Mesenchymal stem cell (in vitro differentiated cells and primary cell): Measurements from ENCODE around the gene INPP5F.

ENCODE experiments used
- DNase-seq: peaks from one replicate; pipeline ENCODE4 v3.0.0-alpha.2; 2013
- H2AFZ ChIP-seq: one replicate; pipeline ENCODE4 v1.6.1; 2013; ENCODE audit warnings: low read depth, mild to moderate bottlenecking, control low read depth, inconsistent platforms, low read length, moderate library complexity
- H2AK5ac ChIP-seq: 2 replicates; pipeline ENCODE4 v1.6.1; 2013; ENCODE audit warnings: low read length, moderate library complexity, mild to moderate bottlenecking, inconsistent platforms; ENCODE audit not compliant: severe bottlenecking
- H2BK120ac ChIP-seq: one replicate; pipeline ENCODE4 v1.6.1; 2013; ENCODE audit warnings: low read depth, mild to moderate bottlenecking, inconsistent platforms, low read length, moderate library complexity
- H2BK12ac ChIP-seq, 2 experiments: one replicate each; pipeline ENCODE4 v1.6.1; 2013; ENCODE audit warnings: inconsistent platforms in 2 of 2, low read length in 2 of 2, mild to moderate bottlenecking in 2 of 2, moderate library complexity in 2 of 2, control low read depth in 1 of 2
- H2BK15ac ChIP-seq: one replicate; pipeline ENCODE4 v1.6.1; 2013; ENCODE audit warnings: mild to moderate bottlenecking, low read depth, inconsistent platforms; ENCODE audit not compliant: poor library complexity, severe bottlenecking
- H2BK5ac ChIP-seq: 2 replicates; pipeline ENCODE4 v1.6.1; 2013; ENCODE audit warnings: low read depth, mild to moderate bottlenecking, low read length, control low read depth, inconsistent platforms; ENCODE audit not compliant: poor library complexity, severe bottlenecking
- H3K14ac ChIP-seq, 2 experiments: one replicate each; pipeline ENCODE4 v1.6.1; 2013; ENCODE audit warnings: inconsistent platforms in 2 of 2, low read length in 2 of 2, control low read depth in 1 of 2, mild to moderate bottlenecking in 1 of 2, moderate library complexity in 1 of 2
- H3K18ac ChIP-seq, 2 experiments: one replicate each; pipeline ENCODE4 v1.6.1; 2013; ENCODE audit warnings: inconsistent platforms in 2 of 2, low read length in 2 of 2, control low read depth in 1 of 2, low read depth in 1 of 2, mild to moderate bottlenecking in 1 of 2
- H3K23ac ChIP-seq, 2 experiments: one replicate each; pipeline ENCODE4 v1.6.1; 2013; ENCODE audit warnings: inconsistent platforms in 2 of 2, low read length in 2 of 2, mild to moderate bottlenecking in 2 of 2, moderate library complexity in 2 of 2, control low read depth in 1 of 2
- H3K27ac ChIP-seq: 2 replicates; pipeline ENCODE4 v1.5.1; 2013; ENCODE audit warnings: mild to moderate bottlenecking, moderate library complexity, low read length, control low read depth, inconsistent platforms; ENCODE audit not compliant: poor library complexity, severe bottlenecking
- H3K27me3 ChIP-seq, 2 experiments: 2 replicates each; pipeline versions ENCODE4 v1.6.1 to v1.7.0; 2013; ENCODE audit warnings: low read length in 2 of 2, mild to moderate bottlenecking in 2 of 2, moderate library complexity in 2 of 2, control low read depth in 1 of 2, inconsistent platforms in 1 of 2; ENCODE audit not compliant: control insufficient read depth in 1 of 2, insufficient read depth in 1 of 2
- H3K36me3 ChIP-seq, 2 experiments: 2 replicates each; pipeline versions ENCODE4 v1.6.1 to v1.7.0; 2013; ENCODE audit warnings: low read length in 2 of 2, control low read depth in 1 of 2, inconsistent platforms in 1 of 2, low read depth in 1 of 2, mild to moderate bottlenecking in 1 of 2; ENCODE audit not compliant: insufficient read depth in 2 of 2, control insufficient read depth in 1 of 2
- H3K4ac ChIP-seq, 2 experiments: one replicate each; pipeline ENCODE4 v1.6.1; 2013; ENCODE audit warnings: inconsistent platforms in 2 of 2, low read length in 2 of 2, mild to moderate bottlenecking in 2 of 2, moderate library complexity in 2 of 2, control low read depth in 1 of 2, low read depth in 1 of 2
- H3K4me1 ChIP-seq: 2 replicates; pipeline ENCODE4 v1.6.1; 2013; ENCODE audit warnings: low read depth, low read length, control low read depth; ENCODE audit not compliant: control insufficient read depth, insufficient read depth
- H3K4me2 ChIP-seq: 2 replicates; pipeline ENCODE4 v1.6.1; 2013; ENCODE audit warnings: low read length, mild to moderate bottlenecking, inconsistent platforms; ENCODE audit not compliant: poor library complexity, severe bottlenecking
- H3K4me3 ChIP-seq, 2 experiments: 2 replicates each; pipeline versions ENCODE4 v1.5.1 to v1.7.0; 2013; ENCODE audit warnings: low read length in 2 of 2, mild to moderate bottlenecking in 2 of 2, control low read depth in 1 of 2, low read depth in 1 of 2; ENCODE audit not compliant: insufficient read depth in 1 of 2
- H3K79me1 ChIP-seq: replicated peaks from 2 replicates; pipeline ENCODE4 v1.6.1; 2013; ENCODE audit warnings: mild to moderate bottlenecking, control low read depth, low read length, inconsistent platforms; ENCODE audit not compliant: poor library complexity, severe bottlenecking
- H3K9ac ChIP-seq: 2 replicates; pipeline ENCODE4 v1.7.0; 2013; ENCODE audit warnings: mild to moderate bottlenecking, low read length, moderate library complexity
- H3K9me3 ChIP-seq: 2 replicates; pipeline ENCODE4 v1.7.0; 2013; ENCODE audit warnings: mild to moderate bottlenecking, low read length; ENCODE audit not compliant: control insufficient read depth
- H4K8ac ChIP-seq: one replicate; pipeline ENCODE4 v1.6.1; 2013; ENCODE audit warnings: inconsistent platforms, mild to moderate bottlenecking, low read length, moderate library complexity
- H4K91ac ChIP-seq: one replicate; pipeline ENCODE4 v1.6.1; 2013; ENCODE audit warnings: mild to moderate bottlenecking, low read length, inconsistent platforms
- WGBS: methylation state at CpG from one replicate; pipeline ENCODE4 v1.1.7; 2013; ENCODE audit warnings: mixed read lengths; 5-methylcytosine and 5-hydroxymethylcytosine counted together

INPP5F gene

GRCh38 chr10:119723161-119723560 is 2.7 kb upstream of the INPP5F start:
- Histone ChIP-seq H3K27me3 (no peaks in the 10 kb centered on the region), H3K27ac (no peak overlapping the region), H2AFZ (no peak overlapping the region), H3K36me3 (no peaks in the 10 kb centered on the region), H2BK15ac (no peak overlapping the region), H2BK12ac (no peak overlapping the region), H2BK120ac (no peak overlapping the region), H4K91ac (no peak overlapping the region), H3K4me3 (no peak overlapping the region), H2BK5ac (no peak overlapping the region), H3K9ac (no peak overlapping the region), H3K9me3 (no peaks in the 10 kb centered on the region), H3K18ac (no peak overlapping the region), H3K4me1 (peaks cover 16% of the 10 kb centered on the region), H3K4me2 (no peak overlapping the region), H4K8ac (no peak overlapping the region), H3K4ac (no peak overlapping the region), H2AK5ac (no peak overlapping the region), H3K14ac (no peak overlapping the region), H3K79me1 (peaks cover 9% of the 10 kb centered on the region), H3K23ac (no peak overlapping the region)
- DNase-seq = no peak
- 85% methylated on average over 2 of the region's 2 CpGs for WGBS

GRCh38 chr10:119723624-119724023 is 2.2 kb upstream of the INPP5F start:
- Histone ChIP-seq H3K36me3 (no peaks in the 10 kb centered on the region), H3K4me1 (peaks cover 16% of the 10 kb centered on the region), H4K8ac (no peak overlapping the region), H3K4me3 (no peak overlapping the region), H3K23ac (peak overlapping the region in 1 of 2 experiments; percentile 79), H3K9ac (no peak overlapping the region), H3K9me3 (no peaks in the 10 kb centered on the region), H2BK15ac (no peak overlapping the region), H3K27me3 (no peaks in the 10 kb centered on the region), H3K14ac (no peak overlapping the region), H4K91ac (no peak overlapping the region), H2BK12ac (no peak overlapping the region), H2BK120ac (no peak overlapping the region), H2AFZ (peak overlapping the region; percentile 51), H3K4ac (no peak overlapping the region), H3K18ac (peak overlapping the region in 1 of 2 experiments; percentile 2), H3K27ac (no peak overlapping the region), H2BK5ac (no peak overlapping the region), H3K4me2 (no peak overlapping the region), H2AK5ac (peak overlapping the region; percentile 82), H3K79me1 (peaks cover 9% of the 10 kb centered on the region)
- 89% methylated on average over 3 of the region's 3 CpGs for WGBS
- DNase-seq = no peak

GRCh38 chr10:119724593-119725516 is 995 bp upstream of the INPP5F start:
- H2BK15ac ChIP-seq = no peak overlapping the region
- H2BK12ac ChIP-seq = no peak overlapping the region
- H3K27ac ChIP-seq = peak overlapping the region; percentile 90
- peak overlapping the region; percentile 74 to 93 for H3K4me3 ChIP-seq
- H3K36me3 ChIP-seq = no peaks in the 10 kb centered on the region
- H3K4me2 ChIP-seq = peak overlapping the region; percentile 88
- H2BK5ac ChIP-seq = peak overlapping the region; percentile 52
- peak; percentile 35 for DNase-seq
- H2AFZ ChIP-seq = peak overlapping the region; percentile 96
- H4K91ac ChIP-seq = peak overlapping the region; percentile 95
- peak overlapping the region in 1 of 2 experiments; percentile 96 for H3K4ac ChIP-seq
- peaks cover 16% of the 10 kb centered on the region for H3K4me1 ChIP-seq
- no peaks in the 10 kb centered on the region for H3K27me3 ChIP-seq
- peak overlapping the region; percentile 90 for H3K9ac ChIP-seq
- WGBS = 46% methylated on average over 20 of the region's 21 CpGs
- H3K9me3 ChIP-seq = no peaks in the 10 kb centered on the region
- peak overlapping the region; percentile 85 to 96 for H3K18ac ChIP-seq
- peak overlapping the region; percentile 62 for H2BK120ac ChIP-seq
- peak overlapping the region in 1 of 2 experiments; percentile 90 for H3K14ac ChIP-seq
- peaks cover 9% of the 10 kb centered on the region for H3K79me1 ChIP-seq
- peak overlapping the region; percentile 98 for H4K8ac ChIP-seq
- peak overlapping the region; percentile 84 for H2AK5ac ChIP-seq
- H3K23ac ChIP-seq = peak overlapping the region in 1 of 2 experiments; percentile 83

GRCh38 chr10:119725517-119725827 is 378 bp upstream of the INPP5F start:
- Histone ChIP-seq H2BK5ac (peak overlapping the region; percentile 52), H2BK15ac (peak overlapping the region; percentile 70), H3K79me1 (peaks cover 9% of the 10 kb centered on the region), H3K23ac (no peak overlapping the region), H3K4me2 (peak overlapping the region; percentile 88), H2BK120ac (peak overlapping the region; percentile 67), H3K4ac (peak overlapping the region in 1 of 2 experiments; percentile 96), H3K27ac (peak overlapping the region; percentile 90), H3K4me3 (peak overlapping the region; percentile 74 to 93), H3K27me3 (no peaks in the 10 kb centered on the region), H4K91ac (peak overlapping the region; percentile 95), H3K4me1 (peaks cover 16% of the 10 kb centered on the region), H3K9me3 (no peaks in the 10 kb centered on the region), H2AFZ (peak overlapping the region; percentile 96), H3K14ac (peak overlapping the region in 1 of 2 experiments; percentile 90), H3K36me3 (no peaks in the 10 kb centered on the region), H2BK12ac (no peak overlapping the region), H3K9ac (peak overlapping the region; percentile 90), H2AK5ac (peak overlapping the region; percentile 61), H3K18ac (peak overlapping the region; percentile 85 to 96), H4K8ac (peak overlapping the region; percentile 98)
- WGBS = 2% methylated on average over 31 of the region's 32 CpGs
- no peak for DNase-seq
